CD4-positive, alpha-beta T cell (primary cell): ENCODE results near the gene RAPGEF4. TPM values are rescaled to one million over a fixed set of nuclear protein-coding genes. Genes with fewer than 3 reads are reported as not detected.

Experiments
- ATAC-seq: fragments of 200-7000 bp; cut with Tn5 transposase; one replicate; pipeline ENCODE4 v1.10.0; 2022; ENCODE audit warnings: mild to moderate bottlenecking; ENCODE audit not compliant: poor library complexity
- CTCF ChIA-PET: fragments of 350-600 bp; sonication (Branson Sonifier 250); formaldehyde crosslinking; loops from one replicate; lab custom pipeline; 2021; ENCODE audit warnings: antibody characterized with exemption, inconsistent platforms; lab: Charles Lee
- POLR2A ChIA-PET: fragments of 350-600 bp; sonication (Branson Sonifier 250); formaldehyde crosslinking; loops from one replicate; lab custom pipeline; 2021; ENCODE audit warnings: antibody characterized with exemption, inconsistent platforms; lab: Charles Lee
- DNase-seq, 14 experiments: peaks; one replicate each; pipeline ENCODE4 v3.0.0-alpha.2; 2013 to 2020; ENCODE audit warnings: mixed read lengths in 2 of 14
- H3K27ac ChIP-seq, 2 donors: one replicate each; pipeline versions ENCODE4 v1.5.1 to v1.7.0; 2013; ENCODE audit warnings: low read length in 2 of 2, low read depth in 1 of 2, mild to moderate bottlenecking in 1 of 2
- H3K27me3 ChIP-seq, 2 experiments: 1 replicate in 1 of 2; 2 replicates in 1 of 2; pipeline versions ENCODE4 v1.6.1 to v1.7.0; 2013; ENCODE audit warnings: low read length in 2 of 2, control low read depth in 1 of 2, mild to moderate bottlenecking in 1 of 2, moderate library complexity in 1 of 2; ENCODE audit not compliant: insufficient read depth in 2 of 2, control insufficient read depth in 1 of 2
- H3K36me3 ChIP-seq: one replicate; pipeline ENCODE4 v1.6.1; 2013; ENCODE audit warnings: low read length, control low read depth; ENCODE audit not compliant: insufficient read depth
- H3K4me1 ChIP-seq: one replicate; pipeline ENCODE4 v1.6.1; 2013; ENCODE audit warnings: low read length, control low read depth; ENCODE audit not compliant: insufficient read depth
- H3K4me3 ChIP-seq: one replicate; pipeline ENCODE4 v1.5.1; 2013; ENCODE audit warnings: mild to moderate bottlenecking, low read length, moderate library complexity
- H3K9me3 ChIP-seq, 2 experiments: 1 replicate in 1 of 2; 2 replicates in 1 of 2; pipeline versions ENCODE4 v1.6.1 to v1.7.0; 2013; ENCODE audit warnings: low read length in 2 of 2, mild to moderate bottlenecking in 2 of 2, control low read depth in 1 of 2, moderate library complexity in 1 of 2; ENCODE audit not compliant: control insufficient read depth in 1 of 2, insufficient read depth in 1 of 2
- H3K27ac Mint-ChIP-seq: one replicate; pipeline ENCODE4 v1.8.0; 2020; ENCODE audit warnings: mixed read lengths
- H3K27me3 Mint-ChIP-seq: one replicate; pipeline ENCODE4 v1.8.0; 2021; ENCODE audit warnings: mixed read lengths
- H3K36me3 Mint-ChIP-seq: one replicate; pipeline ENCODE4 v1.8.0; 2021; ENCODE audit warnings: low read depth, mixed read lengths
- H3K4me1 Mint-ChIP-seq: one replicate; pipeline ENCODE4 v1.8.0; 2021; ENCODE audit warnings: low read depth, mixed read lengths
- H3K4me3 Mint-ChIP-seq: one replicate; pipeline ENCODE4 v1.8.0; 2020; ENCODE audit warnings: mild to moderate bottlenecking, mixed read lengths
- H3K9me3 Mint-ChIP-seq: one replicate; pipeline ENCODE4 v1.8.0; 2020; ENCODE audit warnings: mixed read lengths
- intact Hi-C, 2 experiments: fragments of 100-400 bp; cut with DNase I in 1 of 2; cut with micrococcal nuclease in 1 of 2; formaldehyde crosslinking; loops; one replicate each; pipeline versions ENCODE4 v1.15.1 to v1.9.0; 2023 to 2025; cut with DNase I, micrococcal nuclease
- total RNA-seq, 174 experiments: library from RNA in 2 of 174; stranded (reverse) in 2 of 174; gene quantifications; one replicate each; pipeline ENCODE4 v1.2.3 and lab custom pipeline; 2021 to 2026
- TF ChIP-seq, protein P1 (sequence below): fragments of 200-600 bp; IDR thresholded peaks from one replicate; pipeline ENCODE4 v1.8.0; 2022; ENCODE audit warnings: antibody characterized with exemption, mild to moderate bottlenecking

The RAPGEF4 gene
- total RNA-seq, 2 experiments from 2014 or later: 0.69 to 0.73 TPM

DNA sequence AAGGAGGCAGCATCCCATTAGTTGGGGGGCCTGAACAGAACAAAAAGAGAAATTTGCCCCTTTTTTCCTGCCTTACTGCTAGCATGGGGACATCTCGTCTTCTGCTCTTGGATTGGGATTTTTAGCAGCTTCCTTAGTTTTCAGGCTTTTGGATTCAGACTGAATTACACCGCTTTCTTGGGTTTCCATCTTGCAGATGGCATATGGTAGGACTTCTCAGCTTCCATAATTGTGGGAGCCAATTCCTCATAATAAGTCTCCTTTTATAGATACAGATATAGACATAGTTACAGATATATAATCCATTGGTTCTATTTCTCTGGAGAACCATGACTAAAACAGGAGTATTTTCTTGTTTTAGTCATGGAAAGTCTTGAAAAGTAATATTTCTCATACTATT lies 5.2 kb upstream of the RAPGEF4 start:
- H3K27ac Mint-ChIP-seq: no peak overlapping the region
- Histone ChIP-seq H3K4me1 (peaks cover 3% of the 10 kb centered on the region), H3K36me3 (no peaks in the 10 kb centered on the region), H3K27me3 (peaks cover 22 to 23% of the 10 kb centered on the region in 2 experiments), H3K4me3 (no peak overlapping the region), H3K27ac (no peak overlapping the region), H3K9me3 (no peaks in the 10 kb centered on the region)
- ChIA-PET POLR2A (no interaction called here), CTCF (no interaction called here)
- no peaks in the 10 kb centered on the region for H3K36me3 Mint-ChIP-seq
- TF ChIP-seq, protein P1, sequence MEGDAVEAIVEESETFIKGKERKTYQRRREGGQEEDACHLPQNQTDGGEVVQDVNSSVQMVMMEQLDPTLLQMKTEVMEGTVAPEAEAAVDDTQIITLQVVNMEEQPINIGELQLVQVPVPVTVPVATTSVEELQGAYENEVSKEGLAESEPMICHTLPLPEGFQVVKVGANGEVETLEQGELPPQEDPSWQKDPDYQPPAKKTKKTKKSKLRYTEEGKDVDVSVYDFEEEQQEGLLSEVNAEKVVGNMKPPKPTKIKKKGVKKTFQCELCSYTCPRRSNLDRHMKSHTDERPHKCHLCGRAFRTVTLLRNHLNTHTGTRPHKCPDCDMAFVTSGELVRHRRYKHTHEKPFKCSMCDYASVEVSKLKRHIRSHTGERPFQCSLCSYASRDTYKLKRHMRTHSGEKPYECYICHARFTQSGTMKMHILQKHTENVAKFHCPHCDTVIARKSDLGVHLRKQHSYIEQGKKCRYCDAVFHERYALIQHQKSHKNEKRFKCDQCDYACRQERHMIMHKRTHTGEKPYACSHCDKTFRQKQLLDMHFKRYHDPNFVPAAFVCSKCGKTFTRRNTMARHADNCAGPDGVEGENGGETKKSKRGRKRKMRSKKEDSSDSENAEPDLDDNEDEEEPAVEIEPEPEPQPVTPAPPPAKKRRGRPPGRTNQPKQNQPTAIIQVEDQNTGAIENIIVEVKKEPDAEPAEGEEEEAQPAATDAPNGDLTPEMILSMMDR: no peak
- ATAC-seq (no peak), DNase-seq (no peak)
- H3K27me3 Mint-ChIP-seq: peaks cover 54% of the 10 kb centered on the region
- no peaks in the 10 kb centered on the region for H3K9me3 Mint-ChIP-seq
- H3K4me3 Mint-ChIP-seq: no peak overlapping the region
- intact Hi-C loops: no loop called here
- no peaks in the 10 kb centered on the region for H3K4me1 Mint-ChIP-seq

DNA sequence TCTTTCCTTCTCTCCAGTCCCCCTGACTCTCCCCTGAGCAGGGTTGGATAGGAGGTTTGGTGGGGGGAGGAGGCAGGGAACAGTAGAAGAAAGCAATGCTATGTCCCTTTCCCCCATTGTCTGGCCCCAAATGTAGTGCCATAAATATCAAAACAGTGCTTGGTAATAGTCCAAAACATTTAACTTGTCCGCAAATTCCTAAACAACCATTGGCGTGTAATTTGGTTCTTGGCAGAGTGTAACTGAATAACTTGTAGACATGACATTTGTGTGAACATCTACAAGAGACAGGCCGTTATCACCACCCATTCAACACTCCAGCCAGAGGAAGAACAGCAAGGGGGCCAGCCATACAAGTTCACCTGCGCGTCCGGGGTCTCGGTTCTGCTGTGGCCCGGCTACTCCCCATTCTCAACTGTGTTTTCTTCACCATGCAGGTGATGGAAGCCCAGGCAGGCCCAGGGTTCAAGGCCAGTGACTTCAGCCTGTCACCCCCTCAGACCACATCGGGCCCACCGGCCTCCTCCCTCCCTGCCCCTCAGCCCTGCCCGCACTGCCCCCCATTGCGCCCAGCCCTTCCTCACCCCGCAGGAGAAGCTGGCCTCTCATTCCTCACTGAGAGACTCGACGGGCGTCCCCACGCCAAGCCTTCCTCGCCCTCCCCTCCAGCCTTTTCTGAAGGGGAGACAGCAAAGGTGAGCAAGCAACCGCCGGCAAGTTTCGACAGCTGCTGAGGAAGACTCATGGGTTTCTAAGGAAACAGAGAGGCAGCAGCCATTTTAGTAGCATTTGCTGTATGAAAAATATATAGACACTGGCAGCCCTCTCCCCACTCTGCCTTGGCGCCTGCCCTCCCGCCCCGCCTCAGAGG lies 699 bp upstream of the RAPGEF4 start:
- peak overlapping the region; percentile 16 for H3K4me3 ChIP-seq
- no peaks in the 10 kb centered on the region for H3K36me3 ChIP-seq
- Mint-ChIP-seq H3K27ac (no peak overlapping the region), H3K36me3 (no peaks in the 10 kb centered on the region), H3K9me3 (no peaks in the 10 kb centered on the region), H3K27me3 (peaks cover 76% of the 10 kb centered on the region), H3K4me3 (peak overlapping the region; percentile 58), H3K4me1 (peaks cover 6% of the 10 kb centered on the region)
- POLR2A ChIA-PET: no interaction called here
- no peaks in the 10 kb centered on the region for H3K9me3 ChIP-seq
- peaks cover 33 to 47% of the 10 kb centered on the region in 2 experiments for H3K27me3 ChIP-seq
- no peak overlapping the region for H3K27ac ChIP-seq
- H3K4me1 ChIP-seq: peaks cover 9% of the 10 kb centered on the region
- DNase-seq: no peak
- CTCF ChIA-PET: no interaction called here
- ATAC-seq: no peak
- intact Hi-C loops: no loop called here
- TF ChIP-seq, protein P1: no peak

DNA sequence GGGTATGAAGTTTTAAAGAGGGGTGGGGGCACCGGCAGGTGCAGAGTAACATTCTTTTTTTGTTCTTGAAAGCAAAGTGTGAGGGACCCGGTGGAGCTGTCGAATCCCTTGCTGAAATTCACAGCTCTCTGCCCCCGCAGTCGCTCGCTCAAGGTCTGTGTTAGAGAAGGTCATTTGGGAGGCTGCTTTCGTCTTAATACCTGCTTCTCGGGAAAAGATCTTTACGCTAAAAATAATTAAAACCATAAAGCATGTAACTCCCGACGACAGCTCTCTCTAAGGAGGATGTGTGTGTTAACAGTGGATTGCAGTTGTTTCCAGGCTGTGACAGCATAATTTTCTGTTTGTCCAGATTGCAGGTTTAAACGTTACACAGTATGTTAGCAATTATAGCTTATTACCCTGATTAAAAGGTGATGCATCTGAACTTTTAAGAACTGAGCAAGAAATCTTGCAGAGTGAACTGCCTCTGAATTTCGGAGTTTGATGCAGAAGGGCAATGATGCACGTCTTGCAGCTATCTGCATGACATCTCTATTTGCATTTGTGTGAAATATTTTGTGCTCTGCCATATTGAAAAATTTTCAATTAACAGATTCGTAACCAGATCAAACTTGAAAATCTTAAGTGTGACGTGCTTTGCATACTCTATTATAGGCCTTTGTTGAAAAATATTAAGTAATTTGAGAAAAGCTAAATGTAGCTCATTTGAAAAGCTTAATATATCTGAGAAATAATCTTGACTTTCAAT lies 954 bp downstream of the RAPGEF4 start:
- Histone ChIP-seq H3K27me3 (peaks cover 28 to 47% of the 10 kb centered on the region in 2 experiments), H3K27ac (no peak overlapping the region), H3K36me3 (no peaks in the 10 kb centered on the region), H3K4me3 (peak overlapping the region; percentile 14), H3K9me3 (no peaks in the 10 kb centered on the region), H3K4me1 (peaks cover 9% of the 10 kb centered on the region)
- H3K27me3 Mint-ChIP-seq: peaks cover 68% of the 10 kb centered on the region
- intact Hi-C loops: no loop called here
- no peaks in the 10 kb centered on the region for H3K9me3 Mint-ChIP-seq
- TF ChIP-seq, protein P1: no peak
- H3K27ac Mint-ChIP-seq: no peak overlapping the region
- no peaks in the 10 kb centered on the region for H3K36me3 Mint-ChIP-seq
- DNase-seq (no peak), ATAC-seq (no peak)
- peak overlapping the region; percentile 79 for H3K4me3 Mint-ChIP-seq
- ChIA-PET CTCF (no interaction called here), POLR2A (no interaction called here)
- peaks cover 6% of the 10 kb centered on the region for H3K4me1 Mint-ChIP-seq
